ENCODE data around the gene C1orf122.

DNA sequence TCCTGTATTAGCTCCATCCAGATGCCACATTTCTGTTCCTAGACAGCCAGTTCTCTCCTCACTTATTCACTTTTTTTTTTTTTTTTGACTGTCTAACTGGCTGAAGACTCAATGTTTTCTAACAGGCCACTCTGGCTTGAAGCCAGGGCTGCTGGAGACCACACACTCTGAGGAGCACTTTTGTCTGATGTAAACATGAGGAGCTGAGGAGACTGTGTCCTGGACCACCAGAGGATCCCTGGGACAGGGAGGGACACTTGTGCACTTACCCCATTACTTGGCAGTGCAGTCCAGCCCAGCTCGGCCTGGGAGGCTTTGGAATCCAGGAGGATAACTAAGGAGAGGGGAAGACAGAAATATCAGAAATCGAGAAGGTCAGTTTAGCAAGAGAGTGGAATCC lies 45.1 kb upstream of the C1orf122 start:
- TF ChIP-seq, protein P1, sequence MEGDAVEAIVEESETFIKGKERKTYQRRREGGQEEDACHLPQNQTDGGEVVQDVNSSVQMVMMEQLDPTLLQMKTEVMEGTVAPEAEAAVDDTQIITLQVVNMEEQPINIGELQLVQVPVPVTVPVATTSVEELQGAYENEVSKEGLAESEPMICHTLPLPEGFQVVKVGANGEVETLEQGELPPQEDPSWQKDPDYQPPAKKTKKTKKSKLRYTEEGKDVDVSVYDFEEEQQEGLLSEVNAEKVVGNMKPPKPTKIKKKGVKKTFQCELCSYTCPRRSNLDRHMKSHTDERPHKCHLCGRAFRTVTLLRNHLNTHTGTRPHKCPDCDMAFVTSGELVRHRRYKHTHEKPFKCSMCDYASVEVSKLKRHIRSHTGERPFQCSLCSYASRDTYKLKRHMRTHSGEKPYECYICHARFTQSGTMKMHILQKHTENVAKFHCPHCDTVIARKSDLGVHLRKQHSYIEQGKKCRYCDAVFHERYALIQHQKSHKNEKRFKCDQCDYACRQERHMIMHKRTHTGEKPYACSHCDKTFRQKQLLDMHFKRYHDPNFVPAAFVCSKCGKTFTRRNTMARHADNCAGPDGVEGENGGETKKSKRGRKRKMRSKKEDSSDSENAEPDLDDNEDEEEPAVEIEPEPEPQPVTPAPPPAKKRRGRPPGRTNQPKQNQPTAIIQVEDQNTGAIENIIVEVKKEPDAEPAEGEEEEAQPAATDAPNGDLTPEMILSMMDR (conservative IDR thresholded peaks at IDR 0.05; ENCODE audit: low read depth in 2 of 2), result no peak
- TF ChIP-seq, protein P2, sequence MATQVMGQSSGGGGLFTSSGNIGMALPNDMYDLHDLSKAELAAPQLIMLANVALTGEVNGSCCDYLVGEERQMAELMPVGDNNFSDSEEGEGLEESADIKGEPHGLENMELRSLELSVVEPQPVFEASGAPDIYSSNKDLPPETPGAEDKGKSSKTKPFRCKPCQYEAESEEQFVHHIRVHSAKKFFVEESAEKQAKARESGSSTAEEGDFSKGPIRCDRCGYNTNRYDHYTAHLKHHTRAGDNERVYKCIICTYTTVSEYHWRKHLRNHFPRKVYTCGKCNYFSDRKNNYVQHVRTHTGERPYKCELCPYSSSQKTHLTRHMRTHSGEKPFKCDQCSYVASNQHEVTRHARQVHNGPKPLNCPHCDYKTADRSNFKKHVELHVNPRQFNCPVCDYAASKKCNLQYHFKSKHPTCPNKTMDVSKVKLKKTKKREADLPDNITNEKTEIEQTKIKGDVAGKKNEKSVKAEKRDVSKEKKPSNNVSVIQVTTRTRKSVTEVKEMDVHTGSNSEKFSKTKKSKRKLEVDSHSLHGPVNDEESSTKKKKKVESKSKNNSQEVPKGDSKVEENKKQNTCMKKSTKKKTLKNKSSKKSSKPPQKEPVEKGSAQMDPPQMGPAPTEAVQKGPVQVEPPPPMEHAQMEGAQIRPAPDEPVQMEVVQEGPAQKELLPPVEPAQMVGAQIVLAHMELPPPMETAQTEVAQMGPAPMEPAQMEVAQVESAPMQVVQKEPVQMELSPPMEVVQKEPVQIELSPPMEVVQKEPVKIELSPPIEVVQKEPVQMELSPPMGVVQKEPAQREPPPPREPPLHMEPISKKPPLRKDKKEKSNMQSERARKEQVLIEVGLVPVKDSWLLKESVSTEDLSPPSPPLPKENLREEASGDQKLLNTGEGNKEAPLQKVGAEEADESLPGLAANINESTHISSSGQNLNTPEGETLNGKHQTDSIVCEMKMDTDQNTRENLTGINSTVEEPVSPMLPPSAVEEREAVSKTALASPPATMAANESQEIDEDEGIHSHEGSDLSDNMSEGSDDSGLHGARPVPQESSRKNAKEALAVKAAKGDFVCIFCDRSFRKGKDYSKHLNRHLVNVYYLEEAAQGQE (IDR thresholded peaks at IDR 0.05; ENCODE audit: unreplicated experiment), result no peak
- TF ChIP-seq EZH2 (IDR thresholded peaks at IDR 0.05; ENCODE audit: low read depth, unreplicated experiment) (no peak), POLR2AphosphoS5 (IDR thresholded peaks at IDR 0.05; ENCODE audit: low read depth) (no peak), EZH2phosphoT487 (IDR thresholded peaks at IDR 0.05; ENCODE audit: unreplicated experiment) (no peak), JUNB (IDR thresholded peaks at IDR 0.05; ENCODE audit: unreplicated experiment) (no peak), CREB1 (CRISPR knock-in tag; IDR thresholded peaks at IDR 0.05; ENCODE audit: low read depth) (no peak), ZNF114 (CRISPR knock-in tag; IDR thresholded peaks at IDR 0.05) (no peak), STAT1 (IDR thresholded peaks at IDR 0.05; ENCODE audit: unreplicated experiment) (no peak), ZNF331 (CRISPR knock-in tag; IDR thresholded peaks at IDR 0.05; ENCODE audit: low read depth) (no peak), NANOG (IDR thresholded peaks at IDR 0.05; ENCODE audit: borderline replicate concordance) (no peak)
- TF ChIP-seq, protein P3, sequence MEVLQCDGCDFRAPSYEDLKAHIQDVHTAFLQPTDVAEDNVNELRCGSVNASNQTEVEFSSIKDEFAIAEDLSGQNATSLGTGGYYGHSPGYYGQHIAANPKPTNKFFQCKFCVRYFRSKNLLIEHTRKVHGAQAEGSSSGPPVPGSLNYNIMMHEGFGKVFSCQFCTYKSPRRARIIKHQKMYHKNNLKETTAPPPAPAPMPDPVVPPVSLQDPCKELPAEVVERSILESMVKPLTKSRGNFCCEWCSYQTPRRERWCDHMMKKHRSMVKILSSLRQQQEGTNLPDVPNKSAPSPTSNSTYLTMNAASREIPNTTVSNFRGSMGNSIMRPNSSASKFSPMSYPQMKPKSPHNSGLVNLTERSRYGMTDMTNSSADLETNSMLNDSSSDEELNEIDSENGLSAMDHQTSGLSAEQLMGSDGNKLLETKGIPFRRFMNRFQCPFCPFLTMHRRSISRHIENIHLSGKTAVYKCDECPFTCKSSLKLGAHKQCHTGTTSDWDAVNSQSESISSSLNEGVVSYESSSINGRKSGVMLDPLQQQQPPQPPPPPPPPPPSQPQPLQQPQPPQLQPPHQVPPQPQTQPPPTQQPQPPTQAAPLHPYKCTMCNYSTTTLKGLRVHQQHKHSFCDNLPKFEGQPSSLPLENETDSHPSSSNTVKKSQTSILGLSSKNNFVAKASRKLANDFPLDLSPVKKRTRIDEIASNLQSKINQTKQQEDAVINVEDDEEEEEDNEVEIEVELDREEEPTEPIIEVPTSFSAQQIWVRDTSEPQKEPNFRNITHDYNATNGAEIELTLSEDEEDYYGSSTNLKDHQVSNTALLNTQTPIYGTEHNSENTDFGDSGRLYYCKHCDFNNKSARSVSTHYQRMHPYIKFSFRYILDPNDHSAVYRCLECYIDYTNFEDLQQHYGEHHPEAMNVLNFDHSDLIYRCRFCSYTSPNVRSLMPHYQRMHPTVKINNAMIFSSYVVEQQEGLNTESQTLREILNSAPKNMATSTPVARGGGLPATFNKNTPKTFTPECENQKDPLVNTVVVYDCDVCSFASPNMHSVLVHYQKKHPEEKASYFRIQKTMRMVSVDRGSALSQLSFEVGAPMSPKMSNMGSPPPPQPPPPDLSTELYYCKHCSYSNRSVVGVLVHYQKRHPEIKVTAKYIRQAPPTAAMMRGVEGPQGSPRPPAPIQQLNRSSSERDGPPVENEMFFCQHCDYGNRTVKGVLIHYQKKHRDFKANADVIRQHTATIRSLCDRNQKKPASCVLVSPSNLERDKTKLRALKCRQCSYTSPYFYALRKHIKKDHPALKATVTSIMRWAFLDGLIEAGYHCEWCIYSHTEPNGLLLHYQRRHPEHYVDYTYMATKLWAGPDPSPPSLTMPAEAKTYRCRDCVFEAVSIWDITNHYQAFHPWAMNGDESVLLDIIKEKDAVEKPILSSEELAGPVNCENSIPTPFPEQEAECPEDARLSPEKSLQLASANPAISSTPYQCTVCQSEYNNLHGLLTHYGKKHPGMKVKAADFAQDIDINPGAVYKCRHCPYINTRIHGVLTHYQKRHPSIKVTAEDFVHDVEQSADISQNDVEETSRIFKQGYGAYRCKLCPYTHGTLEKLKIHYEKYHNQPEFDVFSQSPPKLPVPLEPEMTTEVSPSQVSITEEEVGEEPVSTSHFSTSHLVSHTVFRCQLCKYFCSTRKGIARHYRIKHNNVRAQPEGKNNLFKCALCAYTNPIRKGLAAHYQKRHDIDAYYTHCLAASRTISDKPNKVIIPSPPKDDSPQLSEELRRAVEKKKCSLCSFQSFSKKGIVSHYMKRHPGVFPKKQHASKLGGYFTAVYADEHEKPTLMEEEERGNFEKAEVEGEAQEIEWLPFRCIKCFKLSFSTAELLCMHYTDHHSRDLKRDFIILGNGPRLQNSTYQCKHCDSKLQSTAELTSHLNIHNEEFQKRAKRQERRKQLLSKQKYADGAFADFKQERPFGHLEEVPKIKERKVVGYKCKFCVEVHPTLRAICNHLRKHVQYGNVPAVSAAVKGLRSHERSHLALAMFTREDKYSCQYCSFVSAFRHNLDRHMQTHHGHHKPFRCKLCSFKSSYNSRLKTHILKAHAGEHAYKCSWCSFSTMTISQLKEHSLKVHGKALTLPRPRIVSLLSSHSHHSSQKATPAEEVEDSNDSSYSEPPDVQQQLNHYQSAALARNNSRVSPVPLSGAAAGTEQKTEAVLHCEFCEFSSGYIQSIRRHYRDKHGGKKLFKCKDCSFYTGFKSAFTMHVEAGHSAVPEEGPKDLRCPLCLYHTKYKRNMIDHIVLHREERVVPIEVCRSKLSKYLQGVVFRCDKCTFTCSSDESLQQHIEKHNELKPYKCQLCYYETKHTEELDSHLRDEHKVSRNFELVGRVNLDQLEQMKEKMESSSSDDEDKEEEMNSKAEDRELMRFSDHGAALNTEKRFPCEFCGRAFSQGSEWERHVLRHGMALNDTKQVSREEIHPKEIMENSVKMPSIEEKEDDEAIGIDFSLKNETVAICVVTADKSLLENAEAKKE (CRISPR knock-in tag; IDR thresholded peaks at IDR 0.05), result no peak
- TF ChIP-seq, protein P4, sequence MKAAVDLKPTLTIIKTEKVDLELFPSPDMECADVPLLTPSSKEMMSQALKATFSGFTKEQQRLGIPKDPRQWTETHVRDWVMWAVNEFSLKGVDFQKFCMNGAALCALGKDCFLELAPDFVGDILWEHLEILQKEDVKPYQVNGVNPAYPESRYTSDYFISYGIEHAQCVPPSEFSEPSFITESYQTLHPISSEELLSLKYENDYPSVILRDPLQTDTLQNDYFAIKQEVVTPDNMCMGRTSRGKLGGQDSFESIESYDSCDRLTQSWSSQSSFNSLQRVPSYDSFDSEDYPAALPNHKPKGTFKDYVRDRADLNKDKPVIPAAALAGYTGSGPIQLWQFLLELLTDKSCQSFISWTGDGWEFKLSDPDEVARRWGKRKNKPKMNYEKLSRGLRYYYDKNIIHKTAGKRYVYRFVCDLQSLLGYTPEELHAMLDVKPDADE (IDR thresholded peaks at IDR 0.05), result no peak
